SH-SY5Y (cell line): Measurements from ENCODE around the gene WWOX.

Experiments
- GATA2 ChIP-seq: IDR thresholded peaks from 2 replicates; pipeline ENCODE4 v1.6.1; 2011; ENCODE audit warnings: mild to moderate bottlenecking, low read depth, low read length
- GATA3 ChIP-seq: IDR thresholded peaks from 2 replicates; pipeline ENCODE4 v1.6.1; 2011; ENCODE audit warnings: low read depth, mild to moderate bottlenecking, low read length, moderate library complexity

DNA sequence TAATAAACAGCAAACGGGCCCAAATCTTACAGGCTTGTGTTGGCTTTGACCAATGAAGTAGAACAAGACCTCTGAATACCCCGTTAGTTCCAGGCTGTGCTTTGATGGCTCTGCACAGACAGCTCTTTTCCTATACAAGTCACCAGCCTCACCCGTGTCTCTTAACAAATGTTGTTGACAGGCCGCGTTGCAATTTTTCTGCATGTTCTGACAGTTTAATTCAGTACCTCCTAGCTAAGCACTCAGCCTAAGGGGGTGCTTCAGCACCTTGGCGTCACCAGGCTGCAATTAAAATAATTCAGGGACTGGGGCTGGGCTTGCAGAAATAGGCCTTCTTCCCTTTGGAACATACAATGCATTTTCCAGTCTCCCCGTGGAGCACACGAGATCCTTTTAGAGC lies 1001.0 kb downstream of the WWOX start:
- TF ChIP-seq GATA2, result no peak
- TF ChIP-seq GATA3, result no peak
